ENCODE results near the gene TADA1.

GRCh38 chr1:166827426-166827825, 48.6 kb downstream of the TADA1 start:
- TF ChIP-seq CTCF (conservative IDR thresholded peaks at IDR 0.05 in 1 of 2, IDR thresholded peaks at IDR 0.05 in 1 of 2; ENCODE audit: low read depth in 1 of 2, low read length in 2 of 2) (no peak), EZH2 (IDR thresholded peaks at IDR 0.05; ENCODE audit: low read length, missing control alignments) (no peak)

All from fibroblast of lung (primary cell).